Activated T-helper 2 cell treated with anti-CD3 and anti-CD28 coated beads, Interferon-gamma antibody, Interleukin-2, Interleukin-4, amounts not matched to agents 10 μg/mL and 5 μg/mL and 100 μg/mL, durations not matched to agents 14 hours and 24 hours and 36 hours (primary cell): ENCODE data around the gene ACSL5. TPM values are rescaled to one million over a fixed set of nuclear protein-coding genes. Genes with fewer than 3 reads are reported as not detected.

Experiments used
- DNase-seq: peaks from one replicate; pipeline ENCODE4 v3.0.0; 2021; ENCODE audit warnings: low spot score
- H3K27ac Mint-ChIP-seq: one replicate; pipeline ENCODE4 v1.8.0; 2021; ENCODE audit warnings: mixed read lengths
- H3K27me3 Mint-ChIP-seq: one replicate; pipeline ENCODE4 v1.8.0; 2021; ENCODE audit warnings: low read depth, mixed read lengths
- H3K36me3 Mint-ChIP-seq: one replicate; pipeline ENCODE4 v1.8.0; 2021; ENCODE audit warnings: low read depth, mixed read lengths
- H3K4me1 Mint-ChIP-seq: one replicate; pipeline ENCODE4 v1.8.0; 2021; ENCODE audit warnings: low read depth, mixed read lengths
- H3K4me3 Mint-ChIP-seq: one replicate; pipeline ENCODE4 v1.8.0; 2021; ENCODE audit warnings: low read depth, mild to moderate bottlenecking, moderate library complexity, mixed read lengths
- H3K9me3 Mint-ChIP-seq: one replicate; pipeline ENCODE4 v1.8.0; 2021; ENCODE audit warnings: mixed read lengths
- intact Hi-C: fragments of 100-400 bp; cut with micrococcal nuclease; formaldehyde crosslinking; loops from one replicate; pipeline ENCODE4 v1.15.1; 2023
- total RNA-seq: library from RNA; stranded (reverse); gene quantifications from 2 replicates; pipeline ENCODE4 v1.2.3, GENCODE V29; 2022

ACSL5 gene, protein sequence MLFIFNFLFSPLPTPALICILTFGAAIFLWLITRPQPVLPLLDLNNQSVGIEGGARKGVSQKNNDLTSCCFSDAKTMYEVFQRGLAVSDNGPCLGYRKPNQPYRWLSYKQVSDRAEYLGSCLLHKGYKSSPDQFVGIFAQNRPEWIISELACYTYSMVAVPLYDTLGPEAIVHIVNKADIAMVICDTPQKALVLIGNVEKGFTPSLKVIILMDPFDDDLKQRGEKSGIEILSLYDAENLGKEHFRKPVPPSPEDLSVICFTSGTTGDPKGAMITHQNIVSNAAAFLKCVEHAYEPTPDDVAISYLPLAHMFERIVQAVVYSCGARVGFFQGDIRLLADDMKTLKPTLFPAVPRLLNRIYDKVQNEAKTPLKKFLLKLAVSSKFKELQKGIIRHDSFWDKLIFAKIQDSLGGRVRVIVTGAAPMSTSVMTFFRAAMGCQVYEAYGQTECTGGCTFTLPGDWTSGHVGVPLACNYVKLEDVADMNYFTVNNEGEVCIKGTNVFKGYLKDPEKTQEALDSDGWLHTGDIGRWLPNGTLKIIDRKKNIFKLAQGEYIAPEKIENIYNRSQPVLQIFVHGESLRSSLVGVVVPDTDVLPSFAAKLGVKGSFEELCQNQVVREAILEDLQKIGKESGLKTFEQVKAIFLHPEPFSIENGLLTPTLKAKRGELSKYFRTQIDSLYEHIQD
- 39.7 and 45.9 TPM in 2 replicates for total RNA-seq

- DNase-seq, result no peak
- peaks cover 38% of the 10 kb centered on the region for H3K4me1 Mint-ChIP-seq
- peaks cover 11% of the 10 kb centered on the region for H3K36me3 Mint-ChIP-seq
- no peaks in the 10 kb centered on the region for H3K9me3 Mint-ChIP-seq
- no peaks in the 10 kb centered on the region for H3K27me3 Mint-ChIP-seq
- peak within 1 kb of the TSS; percentile 98 for H3K4me3 Mint-ChIP-seq
- peak within 1 kb of the TSS; percentile 100 for H3K27ac Mint-ChIP-seq
- intact Hi-C loops, result loop anchor here (10.0 kb wide), 1 partner anchor 1311 kb away; no protein-coding TSS in a partner anchor
These were observed at the start of gene ACSL5 for GRCh38 chr10:112373912-112374338. TSS of gene ACSL5 (plus strand) at chr10:112374116. CDS start at chr10:112394947, 20,831 bp downstream.

DNA sequence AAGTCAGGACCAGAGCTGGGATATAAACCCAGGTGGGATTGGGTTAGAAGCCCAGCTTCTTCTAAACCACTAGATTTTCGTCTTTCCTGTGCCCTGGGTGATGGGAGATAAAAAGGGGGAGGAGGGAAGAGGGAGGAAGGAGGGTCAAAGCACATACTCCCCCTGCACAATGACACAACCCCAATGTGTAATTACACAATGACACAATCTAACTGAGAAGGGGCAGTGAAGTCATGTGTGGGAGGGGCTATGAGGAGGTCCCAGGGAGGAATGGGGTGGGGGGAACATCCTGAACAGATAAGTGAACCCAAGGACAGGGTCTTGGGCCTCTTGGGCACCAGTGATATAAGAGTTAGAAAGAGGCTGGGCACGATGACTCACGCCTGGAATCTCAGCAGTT is 46.2 kb upstream of the ACSL5 start:
- intact Hi-C loops, result no loop called here
- H3K9me3 Mint-ChIP-seq, result no peaks in the 10 kb centered on the region
- no peak overlapping the region for H3K4me3 Mint-ChIP-seq
- H3K36me3 Mint-ChIP-seq, result no peaks in the 10 kb centered on the region
- peaks cover 6% of the 10 kb centered on the region for H3K27me3 Mint-ChIP-seq
- no peak overlapping the region for H3K27ac Mint-ChIP-seq
- DNase-seq, result no peak
- peaks cover 19% of the 10 kb centered on the region for H3K4me1 Mint-ChIP-seq

GRCh38 chr10:112330162-112330561 is 43.8 kb upstream of the ACSL5 start:
- Mint-ChIP-seq H3K27me3 (peaks cover 5% of the 10 kb centered on the region), H3K27ac (no peak overlapping the region), H3K36me3 (no peaks in the 10 kb centered on the region), H3K4me1 (peaks cover 23% of the 10 kb centered on the region), H3K9me3 (no peaks in the 10 kb centered on the region), H3K4me3 (no peak overlapping the region)
- intact Hi-C loops, result loop anchor here (5.0 kb wide), 1 partner anchor 47 kb away; no protein-coding TSS in a partner anchor
- DNase-seq, result no peak

DNA sequence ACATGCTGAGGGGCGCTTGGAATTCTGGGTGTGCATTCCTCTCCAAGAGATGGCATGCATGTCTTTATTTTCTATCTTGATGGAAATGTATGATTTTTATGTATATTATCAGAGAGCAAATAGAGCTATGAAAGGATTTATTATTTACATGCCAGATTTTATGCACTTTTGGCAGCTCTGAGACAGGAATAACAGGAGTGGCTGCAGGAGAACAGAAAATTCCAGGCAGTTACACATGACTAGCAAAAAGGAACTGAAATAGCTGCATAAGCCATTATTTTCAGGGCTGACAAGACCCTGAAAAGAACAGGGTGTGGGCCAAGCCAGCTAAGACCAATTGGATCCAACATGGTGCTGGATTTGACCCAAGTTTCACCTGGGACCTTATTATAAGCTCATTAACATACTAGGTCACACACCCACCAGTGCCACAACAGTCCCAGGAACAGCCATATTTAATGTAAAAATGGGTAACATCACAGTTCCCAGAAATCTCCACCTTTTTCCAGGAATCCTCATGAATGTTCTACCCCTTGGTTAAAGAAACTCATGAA is 43.2 kb upstream of the ACSL5 start:
- intact Hi-C loops, result loop anchor here (5.0 kb wide), 1 partner anchor 47 kb away; no protein-coding TSS in a partner anchor

GRCh38 chr10:112332022-112332421 is 41.9 kb upstream of the ACSL5 start:
- Mint-ChIP-seq H3K36me3 (no peaks in the 10 kb centered on the region), H3K27me3 (peaks cover 10% of the 10 kb centered on the region), H3K4me1 (peaks cover 25% of the 10 kb centered on the region), H3K4me3 (no peak overlapping the region), H3K27ac (no peak overlapping the region), H3K9me3 (no peaks in the 10 kb centered on the region)
- DNase-seq, result no peak
- intact Hi-C loops, result loop anchor here (5.0 kb wide), 1 partner anchor 45 kb away; no protein-coding TSS in a partner anchor

More for the DNA sequence above, 43.2 kb upstream of the ACSL5 start:
- Mint-ChIP-seq H3K27me3 (peaks cover 5% of the 10 kb centered on the region), H3K4me3 (no peak overlapping the region), H3K9me3 (no peaks in the 10 kb centered on the region), H3K27ac (no peak overlapping the region), H3K36me3 (no peaks in the 10 kb centered on the region), H3K4me1 (peaks cover 23% of the 10 kb centered on the region)
- DNase-seq, result no peak

GRCh38 chr10:112332509-112333228 is 41.2 kb upstream of the ACSL5 start:
- intact Hi-C loops, result loop anchor here (5.0 kb wide), 1 partner anchor 45 kb away; no protein-coding TSS in a partner anchor
- Mint-ChIP-seq H3K36me3 (no peaks in the 10 kb centered on the region), H3K27ac (no peak overlapping the region), H3K27me3 (peaks cover 10% of the 10 kb centered on the region), H3K4me3 (no peak overlapping the region), H3K4me1 (peaks cover 25% of the 10 kb centered on the region), H3K9me3 (no peaks in the 10 kb centered on the region)
- no peak for DNase-seq

DNA sequence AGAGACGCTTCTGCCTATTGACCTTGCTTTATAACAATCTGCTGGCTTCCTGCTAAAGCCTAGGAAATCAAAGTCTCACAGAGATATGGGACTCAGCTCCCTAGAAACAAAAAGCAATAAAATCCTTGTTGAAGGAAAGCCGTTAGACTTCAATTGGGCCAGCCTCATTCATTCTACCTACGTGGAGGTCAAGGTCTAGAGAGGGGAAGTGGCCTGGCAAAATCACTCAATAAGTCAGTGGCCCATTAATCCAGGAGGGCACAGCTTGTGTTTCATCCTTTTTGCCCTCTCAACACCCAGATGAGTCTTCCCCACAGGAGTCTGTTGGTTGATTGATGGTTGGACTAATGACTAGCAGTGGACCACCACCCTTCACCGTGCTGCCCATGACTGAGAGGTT is 40.5 kb upstream of the ACSL5 start:
- peaks cover 25% of the 10 kb centered on the region for H3K4me1 Mint-ChIP-seq
- intact Hi-C loops, result loop anchor here (5.0 kb wide), 1 partner anchor 44 kb away; no protein-coding TSS in a partner anchor
- DNase-seq, result no peak
- no peaks in the 10 kb centered on the region for H3K9me3 Mint-ChIP-seq
- peaks cover 10% of the 10 kb centered on the region for H3K27me3 Mint-ChIP-seq
- H3K27ac Mint-ChIP-seq, result no peak overlapping the region
- H3K36me3 Mint-ChIP-seq, result no peaks in the 10 kb centered on the region
- H3K4me3 Mint-ChIP-seq, result no peak overlapping the region

DNA sequence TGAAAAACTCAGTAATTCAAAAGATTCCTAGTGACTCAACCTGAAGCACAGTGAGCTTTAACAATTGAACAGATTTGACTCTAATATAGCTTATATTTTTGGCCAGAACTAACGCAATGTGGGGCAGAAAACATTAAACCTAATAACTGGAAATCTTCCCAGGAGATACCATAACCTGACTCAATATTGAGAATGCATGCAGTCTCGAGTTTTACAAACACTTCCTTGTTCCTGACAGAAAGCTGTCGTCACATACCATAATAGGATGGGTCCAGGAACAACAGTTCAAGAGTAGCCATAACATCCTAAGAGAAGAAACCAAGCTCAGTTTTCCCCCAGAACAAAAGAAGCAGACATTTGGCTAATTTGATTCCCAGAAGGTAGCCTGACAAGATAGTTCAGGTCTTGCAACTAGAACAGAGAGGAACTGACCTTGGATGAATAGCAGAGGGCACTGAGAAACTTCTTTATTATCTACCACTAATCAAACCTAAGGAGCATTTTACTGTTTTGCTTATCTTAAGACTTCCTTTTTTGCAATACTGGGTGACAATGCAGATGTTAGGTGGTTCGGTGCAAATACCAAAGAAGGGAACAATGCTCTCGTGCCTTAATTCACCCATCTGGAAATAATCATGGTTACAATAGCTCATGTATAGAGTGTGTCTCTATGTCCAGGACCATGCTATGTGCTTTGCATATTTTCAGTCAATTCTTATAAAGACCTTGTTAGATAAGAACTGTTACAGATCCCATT is 38.6 kb upstream of the ACSL5 start:
- Mint-ChIP-seq H3K9me3 (no peaks in the 10 kb centered on the region), H3K4me3 (no peak overlapping the region), H3K4me1 (peaks cover 21% of the 10 kb centered on the region), H3K36me3 (no peaks in the 10 kb centered on the region), H3K27ac (no peak overlapping the region), H3K27me3 (peaks cover 7% of the 10 kb centered on the region)
- DNase-seq, result no peak
- intact Hi-C loops, result no loop called here

- intact Hi-C loops, result no loop called here
- H3K4me3 Mint-ChIP-seq, result no peak overlapping the region
These were observed 38.0 kb upstream of the ACSL5 start for GRCh38 chr10:112335868-112336265.

GRCh38 chr10:112336556-112337201 is 37.2 kb upstream of the ACSL5 start:
- no peaks in the 10 kb centered on the region for H3K36me3 Mint-ChIP-seq
- no peak overlapping the region for H3K27ac Mint-ChIP-seq
- H3K4me1 Mint-ChIP-seq, result peaks cover 14% of the 10 kb centered on the region
- no peaks in the 10 kb centered on the region for H3K9me3 Mint-ChIP-seq
- no peak for DNase-seq
- peaks cover 7% of the 10 kb centered on the region for H3K27me3 Mint-ChIP-seq
- intact Hi-C loops, result no loop called here
- H3K4me3 Mint-ChIP-seq, result no peak overlapping the region

More at GRCh38 chr10:112335868-112336265, 38.0 kb upstream of the ACSL5 start:
- Mint-ChIP-seq H3K27me3 (peaks cover 7% of the 10 kb centered on the region), H3K9me3 (no peaks in the 10 kb centered on the region), H3K36me3 (no peaks in the 10 kb centered on the region), H3K4me1 (peaks cover 19% of the 10 kb centered on the region), H3K27ac (no peak overlapping the region)
- DNase-seq, result no peak

DNA sequence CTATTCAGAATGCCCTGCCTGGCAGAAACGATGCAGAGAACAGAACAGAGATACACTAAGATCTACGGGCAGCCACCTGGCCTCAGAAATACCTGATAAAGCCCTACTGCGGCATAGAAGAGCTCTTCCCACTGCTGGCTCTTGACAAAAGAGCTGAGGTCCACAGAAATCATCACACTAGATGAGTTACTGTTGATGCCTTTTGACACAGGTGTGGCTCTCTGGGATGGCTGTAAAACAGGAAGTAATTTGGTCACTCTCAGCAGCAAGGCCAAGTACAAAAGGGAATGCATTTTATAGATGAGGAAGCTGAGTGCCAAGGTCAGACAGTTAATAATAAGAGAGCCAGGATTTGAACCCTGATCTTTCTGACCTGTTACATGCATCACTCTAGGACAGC is 35.0 kb upstream of the ACSL5 start:
- peaks cover 2% of the 10 kb centered on the region for H3K4me1 Mint-ChIP-seq
- intact Hi-C loops, result no loop called here

More for the DNA sequence above, 35.0 kb upstream of the ACSL5 start:
- Mint-ChIP-seq H3K27me3 (peaks cover 7% of the 10 kb centered on the region), H3K36me3 (no peaks in the 10 kb centered on the region), H3K27ac (no peak overlapping the region), H3K4me3 (no peak overlapping the region), H3K9me3 (no peaks in the 10 kb centered on the region)
- DNase-seq, result no peak
